CD14-positive monocyte (primary cell): ENCODE data around the gene PLIN3. TPM values are rescaled to one million over a fixed set of nuclear protein-coding genes. Genes with fewer than 3 reads are reported as not detected.

ENCODE experiments used
- DNase-seq, 3 donors: peaks; one replicate each; pipeline ENCODE4 v3.0.0-alpha.2; 2011 to 2022
- H2AFZ ChIP-seq: 2 replicates; pipeline ENCODE4 v1.6.0; 2012; ENCODE audit warnings: mild to moderate bottlenecking, low read depth, low read length, inconsistent platforms; ENCODE audit not compliant: insufficient read depth, poor library complexity, severe bottlenecking
- H3K27ac ChIP-seq, 2 donors: 1 replicate in 1 of 2; 2 replicates in 1 of 2; pipeline ENCODE4 v1.5.1; 2012 to 2013; ENCODE audit warnings: low read length in 2 of 2, control low read depth in 1 of 2, inconsistent platforms in 1 of 2, low read depth in 1 of 2, mild to moderate bottlenecking in 1 of 2
- H3K27me3 ChIP-seq, 2 donors: one replicate each; pipeline versions ENCODE4 v1.6.0 to v1.6.1; 2011 to 2013; ENCODE audit warnings: low read length in 2 of 2; ENCODE audit not compliant: control insufficient read depth in 2 of 2, insufficient read depth in 2 of 2
- H3K36me3 ChIP-seq, 2 donors: replicated peaks in 1 of 2; 1 replicate in 1 of 2; 2 replicates in 1 of 2; pipeline versions ENCODE4 v1.5.1 to v1.6.1; 2012 to 2013; ENCODE audit warnings: low read length in 2 of 2, control low read depth in 1 of 2, inconsistent platforms in 1 of 2, mild to moderate bottlenecking in 1 of 2; ENCODE audit not compliant: insufficient read depth in 2 of 2, control insufficient read depth in 1 of 2
- H3K4me1 ChIP-seq, 2 donors: 1 replicate in 1 of 2; 2 replicates in 1 of 2; pipeline versions ENCODE4 v1.5.1 to v1.6.1; 2012 to 2013; ENCODE audit warnings: low read length in 2 of 2, control low read depth in 1 of 2, inconsistent platforms in 1 of 2, mild to moderate bottlenecking in 1 of 2, moderate library complexity in 1 of 2; ENCODE audit not compliant: insufficient read depth in 2 of 2, control insufficient read depth in 1 of 2
- H3K4me2 ChIP-seq: replicated peaks from 2 replicates; pipeline ENCODE3; 2012; ENCODE audit warnings: low read length, moderate library complexity, mild to moderate bottlenecking; ENCODE audit not compliant: poor library complexity, severe bottlenecking; ENCODE audit errors: extremely low read depth
- H3K4me3 ChIP-seq, 3 experiments: fragments of 200-600 bp in 1 of 3; sonication (generic) in 1 of 3; replicated peaks in 1 of 3; 1 replicate in 2 of 3; 2 replicates in 1 of 3; pipeline ENCODE4 v1.5.1; 2011 to 2013; ENCODE audit warnings: low read length in 3 of 3, mild to moderate bottlenecking in 3 of 3, control low read depth in 2 of 3, low read depth in 2 of 3, inconsistent platforms in 1 of 3, moderate library complexity in 1 of 3
- H3K79me2 ChIP-seq: 2 replicates; pipeline ENCODE4 v1.6.0; 2012; ENCODE audit warnings: mild to moderate bottlenecking, control low read depth, inconsistent platforms, low read length, moderate library complexity; ENCODE audit not compliant: insufficient read depth
- H3K9ac ChIP-seq: 2 replicates; pipeline ENCODE4 v1.6.0; 2017; ENCODE audit warnings: low read length, mild to moderate bottlenecking; ENCODE audit not compliant: insufficient read depth, poor library complexity, severe bottlenecking
- H3K9me3 ChIP-seq, 2 donors: replicated peaks in 1 of 2; 1 replicate in 1 of 2; 2 replicates in 1 of 2; pipeline versions ENCODE4 v1.5.1 to v1.6.1; 2012 to 2013; ENCODE audit warnings: low read length in 2 of 2, control low read depth in 1 of 2; ENCODE audit not compliant: control insufficient read depth in 1 of 2, insufficient read depth in 1 of 2
- H4K20me1 ChIP-seq: 2 replicates; pipeline ENCODE4 v1.6.0; 2012; ENCODE audit warnings: mild to moderate bottlenecking, low read length, control low read depth, moderate library complexity; ENCODE audit not compliant: insufficient read depth
- H3K27ac Mint-ChIP-seq, 7 donors: one replicate each; pipeline ENCODE4 v1.8.0; 2020; ENCODE audit warnings: mild to moderate bottlenecking in 7 of 7, mixed read lengths in 7 of 7, moderate library complexity in 6 of 7, inconsistent platforms in 2 of 7
- H3K27me3 Mint-ChIP-seq, 3 donors: one replicate each; pipeline ENCODE4 v1.8.0; 2021 to 2022; ENCODE audit warnings: low read depth in 3 of 3, mild to moderate bottlenecking in 3 of 3, mixed read lengths in 3 of 3, moderate library complexity in 3 of 3, inconsistent platforms in 1 of 3
- H3K36me3 Mint-ChIP-seq, 2 donors: one replicate each; pipeline ENCODE4 v1.8.0; 2020; ENCODE audit warnings: mixed read lengths in 2 of 2, inconsistent platforms in 1 of 2, mild to moderate bottlenecking in 1 of 2
- H3K4me1 Mint-ChIP-seq: one replicate; pipeline ENCODE4 v1.8.0; 2020; ENCODE audit warnings: mild to moderate bottlenecking, mixed read lengths
- H3K4me3 Mint-ChIP-seq, 2 donors: one replicate each; pipeline ENCODE4 v1.8.0; 2020; ENCODE audit warnings: mild to moderate bottlenecking in 2 of 2, mixed read lengths in 2 of 2, moderate library complexity in 1 of 2
- H3K9me3 Mint-ChIP-seq, 7 donors: one replicate each; pipeline ENCODE4 v1.8.0; 2020 to 2022; ENCODE audit warnings: mixed read lengths in 7 of 7, mild to moderate bottlenecking in 6 of 7, moderate library complexity in 6 of 7, inconsistent platforms in 2 of 7
- WGBS: methylation state at CpG from one replicate; pipeline ENCODE4 v1.1.5; 2013; ENCODE audit warnings: missing lambda C conversion rate; ENCODE audit not compliant: insufficient coverage; 5-methylcytosine and 5-hydroxymethylcytosine counted together
- intact Hi-C, 2 donors: fragments of 100-400 bp; cut with micrococcal nuclease; formaldehyde crosslinking; loops; one replicate each; pipeline versions ENCODE4 v1.15.0 to v1.15.1; 2023
- polyA plus RNA-seq, 3 donors: library from polyadenylated mRNA; depleted of rRNA in 1 of 3; unstranded in 2 of 3; stranded (reverse) in 1 of 3; fragments of 300-500 nt in 2 of 3; fragments of >200 nt in 1 of 3; fragmentation: Illumina TruSeq in 2 of 3; gene quantifications; 1 replicate in 2 of 3; 2 replicates in 1 of 3; pipeline ENCODE4 v1.2.3, GENCODE V29; 2012 to 2021
- TF ChIP-seq, protein P1 (sequence below): fragments of 200-600 bp; IDR thresholded peaks from one replicate; pipeline ENCODE4 v1.8.0; 2022; ENCODE audit warnings: antibody characterized with exemption, mild to moderate bottlenecking

The PLIN3 gene
- polyA plus RNA-seq, 3 donors: 78.8 to 151 (median 138) TPM

DNA sequence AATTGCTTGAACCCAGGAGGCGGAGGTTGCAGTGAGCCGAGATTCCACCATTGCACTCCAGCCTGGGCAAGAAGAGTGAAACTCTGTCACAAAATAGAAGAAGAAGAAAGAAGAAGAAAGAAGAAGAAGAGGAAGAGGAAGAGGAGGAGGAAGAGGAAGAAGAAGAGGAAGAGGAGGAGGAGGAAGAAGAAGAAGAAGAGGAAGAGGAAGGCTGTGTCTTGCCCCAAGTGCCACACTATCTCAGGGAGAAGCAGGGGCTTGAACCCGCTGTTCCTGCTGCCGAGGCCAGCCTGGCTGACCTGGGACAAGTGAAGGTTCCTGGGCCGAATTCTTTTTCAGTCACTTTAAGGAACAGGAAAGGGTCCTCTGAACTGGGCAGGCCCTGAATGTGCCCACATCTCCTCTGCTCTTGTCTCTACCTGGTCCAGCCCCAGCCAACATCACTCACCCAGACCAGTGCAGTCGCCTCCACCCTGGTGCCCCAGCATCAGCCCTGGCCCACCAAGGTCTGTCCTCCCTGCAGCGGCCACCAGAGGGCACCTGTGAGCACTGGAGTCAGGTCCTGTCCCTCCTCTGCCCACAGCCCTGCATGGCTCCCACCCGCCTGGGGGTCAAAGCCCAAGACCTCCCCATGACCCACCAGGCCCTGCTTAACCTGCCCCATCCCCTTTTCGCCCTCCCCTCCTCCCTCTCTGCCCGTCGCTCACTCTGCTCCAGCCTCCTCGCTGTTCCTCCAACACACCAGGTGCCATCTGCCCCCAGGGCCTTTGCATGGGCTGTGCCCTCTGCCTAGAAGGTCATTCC is 55.9 kb downstream of the PLIN3 start:
- peak overlapping the region; percentile 98 to 99 for H3K27ac ChIP-seq
- intact Hi-C loops: loop anchor here in 1 of 2 donors (2.0 to 5.0 kb wide), 2 partner anchors 19 to 41 kb away; partner anchors contain the start of gene TICAM1
- H3K27me3 ChIP-seq: no peaks in the 10 kb centered on the region
- TF ChIP-seq, protein P1, sequence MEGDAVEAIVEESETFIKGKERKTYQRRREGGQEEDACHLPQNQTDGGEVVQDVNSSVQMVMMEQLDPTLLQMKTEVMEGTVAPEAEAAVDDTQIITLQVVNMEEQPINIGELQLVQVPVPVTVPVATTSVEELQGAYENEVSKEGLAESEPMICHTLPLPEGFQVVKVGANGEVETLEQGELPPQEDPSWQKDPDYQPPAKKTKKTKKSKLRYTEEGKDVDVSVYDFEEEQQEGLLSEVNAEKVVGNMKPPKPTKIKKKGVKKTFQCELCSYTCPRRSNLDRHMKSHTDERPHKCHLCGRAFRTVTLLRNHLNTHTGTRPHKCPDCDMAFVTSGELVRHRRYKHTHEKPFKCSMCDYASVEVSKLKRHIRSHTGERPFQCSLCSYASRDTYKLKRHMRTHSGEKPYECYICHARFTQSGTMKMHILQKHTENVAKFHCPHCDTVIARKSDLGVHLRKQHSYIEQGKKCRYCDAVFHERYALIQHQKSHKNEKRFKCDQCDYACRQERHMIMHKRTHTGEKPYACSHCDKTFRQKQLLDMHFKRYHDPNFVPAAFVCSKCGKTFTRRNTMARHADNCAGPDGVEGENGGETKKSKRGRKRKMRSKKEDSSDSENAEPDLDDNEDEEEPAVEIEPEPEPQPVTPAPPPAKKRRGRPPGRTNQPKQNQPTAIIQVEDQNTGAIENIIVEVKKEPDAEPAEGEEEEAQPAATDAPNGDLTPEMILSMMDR: peak; percentile 92
- H3K4me3 ChIP-seq: peak overlapping the region in 1 of 3 experiments; percentile 32
- H3K36me3 ChIP-seq: peaks cover 5% of the 10 kb centered on the region in 2 donors
- DNase-seq: peak; percentile 71 to 79 (median 78)
- peaks cover 17% of the 10 kb centered on the region for H4K20me1 ChIP-seq
- peaks cover 72% of the 10 kb centered on the region for H3K4me1 Mint-ChIP-seq
- H3K27ac Mint-ChIP-seq: peak overlapping the region; percentile 99 to 100 (median 100)
- H3K27me3 Mint-ChIP-seq: peaks cover 0 to 5% (median 0%) of the 10 kb centered on the region in 3 donors
- peak overlapping the region; percentile 24 for H3K4me2 ChIP-seq
- no peak overlapping the region for H2AFZ ChIP-seq
- H3K9ac ChIP-seq: peak overlapping the region; percentile 72
- WGBS: 43% methylated on average over 12 of the region's 12 CpGs
- peaks cover 3% of the 10 kb centered on the region for H3K79me2 ChIP-seq
- no peaks in the 10 kb centered on the region for H3K9me3 ChIP-seq
- H3K36me3 Mint-ChIP-seq: peaks cover 3 to 4% of the 10 kb centered on the region in 2 donors
- H3K4me3 Mint-ChIP-seq: peak overlapping the region; percentile 30 to 54
- peaks cover 0 to 4% (median 0%) of the 10 kb centered on the region in 7 donors for H3K9me3 Mint-ChIP-seq
- peaks cover 96 to 100% of the 10 kb centered on the region in 2 donors for H3K4me1 ChIP-seq

DNA sequence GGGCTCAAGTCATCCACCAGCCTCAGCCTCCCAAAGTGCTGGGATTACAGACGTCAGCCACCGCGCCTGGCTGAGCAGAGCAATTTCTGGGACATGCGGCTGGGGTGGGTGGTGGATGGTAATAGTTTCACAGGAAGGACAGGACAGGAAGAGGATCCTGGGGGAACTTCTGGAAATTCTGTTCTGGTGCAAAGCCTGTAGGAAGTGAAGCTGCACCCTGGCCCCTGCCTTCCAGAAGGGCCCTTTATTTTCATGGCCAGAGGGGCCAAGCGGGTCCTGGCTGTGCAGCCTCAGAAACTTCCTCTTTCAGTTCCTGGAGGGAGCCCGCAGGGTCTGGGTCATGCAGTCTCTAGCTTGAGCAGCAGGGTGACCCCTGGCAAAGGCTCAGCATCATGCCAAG is 60.3 kb downstream of the PLIN3 start:
- Mint-ChIP-seq H3K4me1 (peaks cover 59% of the 10 kb centered on the region), H3K36me3 (no peaks in the 10 kb centered on the region), H3K27me3 (no peaks in the 10 kb centered on the region), H3K4me3 (peak overlapping the region in 1 of 2 donors; percentile 46), H3K27ac (peak overlapping the region; percentile 94 to 100 (median 97)), H3K9me3 (peaks cover 0 to 4% (median 0%) of the 10 kb centered on the region in 7 donors)
- no peaks in the 10 kb centered on the region for H4K20me1 ChIP-seq
- H3K9ac ChIP-seq: peak overlapping the region; percentile 36
- peak overlapping the region; percentile 25 for H2AFZ ChIP-seq
- 0% methylated on average over 6 of the region's 6 CpGs for WGBS
- intact Hi-C loops: loop anchor here (5.0 to 10.0 kb wide), 3 partner anchors 45 to 218 kb away; partner anchors contain the start of gene KDM4B (in 1 of the 2)
- peaks cover 63 to 68% of the 10 kb centered on the region in 2 donors for H3K4me1 ChIP-seq
- peak overlapping the region; percentile 36 for H3K4me2 ChIP-seq
- no peaks in the 10 kb centered on the region for H3K79me2 ChIP-seq
- peak; percentile 76 to 88 (median 83) for DNase-seq
- TF ChIP-seq, protein P1: no peak
- no peaks in the 10 kb centered on the region for H3K9me3 ChIP-seq
- H3K27me3 ChIP-seq: no peaks in the 10 kb centered on the region
- H3K27ac ChIP-seq: peak overlapping the region; percentile 89 to 91
- no peaks in the 10 kb centered on the region for H3K36me3 ChIP-seq
- H3K4me3 ChIP-seq: peak overlapping the region in 1 of 3 experiments; percentile 14
